GM11168 (cell line): ENCODE measurements around the gene PCDHB2.
"Not testable (repeated sequence)": the region's sequence is repeated elsewhere in the genome, so short reads cannot be mapped to it uniquely, and the experiment has no call there.

Source experiments
- in situ Hi-C: fragments of 300-500 bp; cut with MboI; formaldehyde crosslinking; loops from one replicate; pipeline ENCODE4 v1.12.0; 2022; ENCODE audit warnings: low sequenced_read_pairs; ENCODE audit not compliant: unreplicated experiment

PCDHB2 gene

DNA sequence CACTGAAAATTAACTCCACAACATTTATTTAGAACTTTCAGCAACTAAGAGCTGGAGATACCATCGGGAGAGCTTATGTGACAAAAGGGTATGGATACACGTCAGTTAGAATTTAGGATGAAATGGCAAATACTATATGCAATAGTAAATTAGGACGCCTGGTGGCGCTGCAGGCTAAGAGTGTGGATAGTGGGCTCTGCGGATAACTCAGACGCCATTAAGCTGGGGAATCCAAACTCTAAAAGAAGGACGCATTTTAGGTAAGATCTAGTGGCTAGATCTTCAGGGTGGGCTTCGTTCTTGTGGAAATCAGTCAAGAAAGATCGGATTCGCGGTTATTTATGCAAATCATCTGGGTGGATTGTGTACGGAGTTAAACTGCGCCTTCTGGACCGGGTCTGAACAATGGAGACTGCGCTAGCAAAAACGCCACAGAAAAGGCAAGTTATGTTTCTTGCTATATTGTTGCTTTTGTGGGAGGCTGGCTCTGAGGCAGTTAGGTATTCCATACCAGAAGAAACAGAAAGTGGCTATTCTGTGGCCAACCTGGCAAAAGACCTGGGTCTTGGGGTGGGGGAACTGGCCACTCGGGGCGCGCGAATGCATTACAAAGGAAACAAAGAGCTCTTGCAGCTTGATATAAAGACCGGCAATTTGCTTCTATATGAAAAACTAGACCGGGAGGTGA lies 40.8 kb downstream of the PCDHB2 start, which contains the start of gene PCDHB5:
Gene PCDHB5 (plus strand): TSS at position 177 of the 688 bp plus-strand sequence. CDS start 229 bp downstream, at position 406.
- in situ Hi-C loops: no loop called here

DNA sequence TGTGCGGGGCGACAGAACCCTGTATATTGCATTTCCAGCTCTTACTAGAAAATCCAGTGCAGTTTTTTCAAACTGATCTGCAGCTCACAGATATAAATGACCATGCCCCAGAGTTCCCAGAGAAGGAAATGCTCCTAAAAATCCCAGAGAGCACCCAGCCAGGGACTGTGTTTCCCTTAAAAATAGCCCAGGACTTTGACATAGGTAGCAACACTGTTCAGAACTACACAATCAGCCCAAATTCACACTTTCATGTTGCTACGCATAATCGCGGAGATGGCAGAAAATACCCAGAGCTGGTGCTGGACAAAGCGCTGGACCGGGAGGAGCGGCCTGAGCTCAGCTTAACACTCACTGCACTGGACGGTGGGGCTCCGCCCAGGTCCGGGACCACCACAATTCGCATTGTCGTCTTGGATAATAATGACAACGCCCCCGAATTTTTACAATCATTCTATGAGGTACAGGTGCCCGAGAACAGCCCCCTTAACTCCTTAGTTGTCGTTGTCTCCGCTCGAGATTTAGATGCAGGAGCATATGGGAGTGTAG lies 41.4 kb downstream of the PCDHB2 start:
- in situ Hi-C loops: no loop called here

DNA sequence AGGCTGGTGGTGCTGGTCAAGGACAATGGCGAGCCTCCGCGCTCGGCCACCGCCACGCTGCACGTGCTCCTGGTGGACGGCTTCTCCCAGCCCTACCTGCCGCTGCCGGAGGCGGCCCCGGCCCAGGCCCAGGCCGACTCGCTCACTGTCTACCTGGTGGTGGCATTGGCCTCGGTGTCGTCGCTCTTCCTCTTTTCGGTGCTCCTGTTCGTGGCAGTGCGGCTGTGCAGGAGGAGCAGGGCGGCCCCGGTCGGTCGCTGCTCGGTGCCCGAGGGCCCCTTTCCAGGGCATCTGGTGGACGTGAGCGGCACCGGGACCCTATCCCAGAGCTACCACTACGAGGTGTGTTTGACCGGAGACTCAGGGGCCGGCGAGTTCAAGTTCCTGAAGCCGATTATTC lies 42.9 kb downstream of the PCDHB2 start:
- in situ Hi-C loops: not testable (repeated sequence)
